GM12878 (cell line): ENCODE results near the gene NRDE2.

ENCODE experiments used
- ATF3 ChIP-seq: IDR thresholded peaks from 2 replicates; pipeline ENCODE4 v1.6.1; 2011; ENCODE audit warnings: low read depth, mild to moderate bottlenecking, low read length, moderate library complexity, borderline replicate concordance; ENCODE audit errors: extremely low read depth
- CTCF ChIP-seq, 3 experiments: IDR thresholded peaks in 2 of 3; conservative IDR thresholded peaks in 1 of 3; 2 replicates each; pipeline ENCODE4 v1.5.1; 2011; ENCODE audit warnings: low read depth in 3 of 3, low read length in 3 of 3, mild to moderate bottlenecking in 3 of 3, control low read depth in 2 of 3, moderate library complexity in 2 of 3, inconsistent platforms in 1 of 3, mixed read lengths in 1 of 3; ENCODE audit not compliant: control insufficient read depth in 2 of 3, insufficient read depth in 1 of 3; ENCODE audit errors: extremely low read depth in 1 of 3
- EP300 ChIP-seq, 2 experiments: fragments of 150-350 bp in 1 of 2; IDR thresholded peaks; 2 replicates each; pipeline ENCODE4 v1.6.1; 2011 to 2012; ENCODE audit warnings: low read depth in 2 of 2, low read length in 2 of 2, borderline replicate concordance in 1 of 2, improper control_type of control experiment in 1 of 2, inconsistent platforms in 1 of 2; ENCODE audit not compliant: control insufficient read depth in 1 of 2
- ESRRA ChIP-seq: IDR thresholded peaks from 2 replicates; pipeline ENCODE4 v1.6.1; 2012; ENCODE audit warnings: mild to moderate bottlenecking, low read length, improper control_type of control experiment
- NFIC ChIP-seq: IDR thresholded peaks from 2 replicates; pipeline ENCODE4 v1.6.1; 2012; ENCODE audit warnings: low read depth, mild to moderate bottlenecking, inconsistent platforms, low read length, moderate library complexity
- POLR2A ChIP-seq: IDR thresholded peaks from 2 replicates; pipeline ENCODE4 v1.6.1; 2011; ENCODE audit warnings: low read depth, mild to moderate bottlenecking, low read length
- RCOR1 ChIP-seq: conservative IDR thresholded peaks from 2 replicates; pipeline ENCODE4 v1.6.1; 2012; ENCODE audit warnings: low read depth, low read length, improper control_type of control experiment
- SP1 ChIP-seq: IDR thresholded peaks from one replicate; pipeline ENCODE4 v1.6.1; 2011; ENCODE audit warnings: low read depth, low read length
- TCF12 ChIP-seq: IDR thresholded peaks from 2 replicates; pipeline ENCODE4 v1.6.1; 2011; ENCODE audit warnings: low read depth, mild to moderate bottlenecking, low read length
- ZSCAN29 ChIP-seq: fragments of 450-650 bp; IDR thresholded peaks from 2 replicates; pipeline ENCODE4 v1.6.1; 2017; ENCODE audit warnings: mild to moderate bottlenecking, moderate library complexity

- TF ChIP-seq POLR2A (no peak), ZSCAN29 (no peak), TCF12 (no peak), RCOR1 (no peak), ESRRA (no peak), SP1 (no peak), CTCF (IDR thresholded peaks at IDR 0.05 in 2 of 3, conservative IDR thresholded peaks at IDR 0.05 in 1 of 3; ENCODE audit: control insufficient read depth in 2 of 3, extremely low read depth in 1 of 3, insufficient read depth in 1 of 3, low read depth in 3 of 3, low read length in 3 of 3) (no peak), NFIC (no peak), EP300 (IDR thresholded peaks at IDR 0.05; ENCODE audit: borderline replicate concordance in 1 of 2, control insufficient read depth in 1 of 2, low read depth in 2 of 2, low read length in 2 of 2) (no peak), ATF3 (no peak)
These were observed 10.6 kb upstream of the NRDE2 start for GRCh38 chr14:90342327-90342726.
